ENCODE data around the gene MPPED2. TPM values are rescaled to one million over a fixed set of nuclear protein-coding genes. Genes with fewer than 3 reads are reported as not detected.

The MPPED2 gene
- total and polyA plus RNA-seq, 8 donors, result 0.12 to 10.3 (median 2.5) TPM

DNA sequence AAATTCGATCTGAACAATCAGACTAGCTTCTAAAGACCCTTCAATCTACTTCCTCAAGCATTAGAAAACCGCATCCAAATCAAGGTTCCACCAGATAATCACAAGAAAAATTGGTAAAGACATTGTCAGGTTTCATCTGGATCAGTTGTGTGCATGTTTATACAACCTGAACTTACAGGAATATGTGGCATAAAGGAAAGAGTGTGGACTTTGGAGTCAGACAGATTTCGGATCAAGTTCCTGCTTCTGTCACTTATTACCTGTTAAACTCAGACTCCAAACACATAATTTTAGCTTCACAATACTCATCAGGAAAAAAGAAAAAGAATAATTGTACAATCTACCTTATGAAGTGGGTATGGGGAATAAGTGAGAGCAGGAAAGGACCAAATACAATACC, 80.5 kb downstream of the MPPED2 start:
- DNase-seq, result no peak
- H3K9me3 ChIP-seq, result no peaks in the 10 kb centered on the region
- no peak overlapping the region for H3K4me3 ChIP-seq
- TF ChIP-seq, protein P1, sequence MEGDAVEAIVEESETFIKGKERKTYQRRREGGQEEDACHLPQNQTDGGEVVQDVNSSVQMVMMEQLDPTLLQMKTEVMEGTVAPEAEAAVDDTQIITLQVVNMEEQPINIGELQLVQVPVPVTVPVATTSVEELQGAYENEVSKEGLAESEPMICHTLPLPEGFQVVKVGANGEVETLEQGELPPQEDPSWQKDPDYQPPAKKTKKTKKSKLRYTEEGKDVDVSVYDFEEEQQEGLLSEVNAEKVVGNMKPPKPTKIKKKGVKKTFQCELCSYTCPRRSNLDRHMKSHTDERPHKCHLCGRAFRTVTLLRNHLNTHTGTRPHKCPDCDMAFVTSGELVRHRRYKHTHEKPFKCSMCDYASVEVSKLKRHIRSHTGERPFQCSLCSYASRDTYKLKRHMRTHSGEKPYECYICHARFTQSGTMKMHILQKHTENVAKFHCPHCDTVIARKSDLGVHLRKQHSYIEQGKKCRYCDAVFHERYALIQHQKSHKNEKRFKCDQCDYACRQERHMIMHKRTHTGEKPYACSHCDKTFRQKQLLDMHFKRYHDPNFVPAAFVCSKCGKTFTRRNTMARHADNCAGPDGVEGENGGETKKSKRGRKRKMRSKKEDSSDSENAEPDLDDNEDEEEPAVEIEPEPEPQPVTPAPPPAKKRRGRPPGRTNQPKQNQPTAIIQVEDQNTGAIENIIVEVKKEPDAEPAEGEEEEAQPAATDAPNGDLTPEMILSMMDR (IDR thresholded peaks at IDR 0.05), result no peak
- TF ChIP-seq EP300 (IDR thresholded peaks at IDR 0.05) (no peak), POLR2AphosphoS5 (IDR thresholded peaks at IDR 0.05) (no peak), POLR2A (IDR thresholded peaks at IDR 0.05) (no peak)
- H3K27me3 ChIP-seq, result no peaks in the 10 kb centered on the region
- no peaks in the 10 kb centered on the region for H3K36me3 ChIP-seq
- intact Hi-C loops (cut with DNase I; ENCODE audit: low total_unique reads), result no loop called here
- 61 to 85% (median 69%) methylated on average over 3 of the region's 3 CpGs for WGBS, 5 donors
- H3K4me1 ChIP-seq, result no peaks in the 10 kb centered on the region
- H3K27ac ChIP-seq, result no peak overlapping the region

DNA sequence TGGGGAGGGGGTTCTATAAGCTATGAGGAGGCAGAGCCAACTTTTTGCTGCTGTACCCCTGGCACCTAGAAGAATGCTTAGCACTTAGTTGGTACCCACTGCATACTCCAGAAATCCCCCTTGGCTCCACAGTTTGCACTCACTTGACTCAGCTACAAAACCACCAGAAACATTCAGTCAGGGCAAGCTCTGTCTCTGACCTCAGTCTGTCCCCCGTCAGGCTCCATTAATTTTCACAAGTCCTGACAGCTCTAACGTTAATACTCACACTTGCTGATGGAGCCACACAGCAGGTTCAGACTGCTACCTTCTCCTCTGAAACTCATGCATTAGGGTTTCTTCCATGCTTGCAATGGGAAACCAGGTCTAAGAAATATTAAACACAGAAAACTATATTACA, 81.7 kb downstream of the MPPED2 start:
- intact Hi-C loops (cut with DNase I; ENCODE audit: low total_unique reads), result no loop called here
- no peak for DNase-seq
- Histone ChIP-seq H3K4me1 (peaks cover 0 to 2% (median 0%) of the 10 kb centered on the region in 4 donors), H3K27ac (no peak overlapping the region), H3K27me3 (no peaks in the 10 kb centered on the region), H3K36me3 (no peaks in the 10 kb centered on the region), H3K4me3 (no peak overlapping the region), H3K9me3 (no peaks in the 10 kb centered on the region)
- 48 to 80% (median 68%) methylated on average over 2 of the region's 2 CpGs for WGBS, 5 donors
- TF ChIP-seq EP300 (IDR thresholded peaks at IDR 0.05) (no peak), POLR2AphosphoS5 (IDR thresholded peaks at IDR 0.05) (no peak), POLR2A (IDR thresholded peaks at IDR 0.05) (no peak)
- TF ChIP-seq, protein P1 (IDR thresholded peaks at IDR 0.05), result no peak

DNA sequence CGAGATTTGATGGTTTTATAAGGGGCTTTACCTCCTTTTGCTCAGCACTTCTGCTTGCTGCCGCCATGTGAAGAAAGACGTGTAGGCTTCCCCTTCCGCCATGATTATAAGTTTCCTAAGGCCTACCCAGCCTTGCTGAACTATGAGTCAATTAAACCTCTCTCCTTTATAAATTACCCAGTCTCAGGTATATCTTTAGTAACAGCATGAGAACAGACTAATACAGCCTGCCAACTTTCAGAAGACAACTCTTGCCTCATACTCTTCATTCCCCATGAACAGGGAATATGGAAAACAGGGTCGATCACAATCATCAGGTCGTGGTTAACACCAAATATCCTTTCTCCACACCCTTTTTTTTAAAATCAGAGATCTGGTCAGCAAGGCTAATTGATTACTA, 83.0 kb downstream of the MPPED2 start:
- Histone ChIP-seq H3K27me3 (no peaks in the 10 kb centered on the region), H3K27ac (no peak overlapping the region), H3K9me3 (no peaks in the 10 kb centered on the region), H3K36me3 (no peaks in the 10 kb centered on the region), H3K4me3 (no peak overlapping the region), H3K4me1 (peaks cover 0 to 2% (median 0%) of the 10 kb centered on the region in 4 donors)
- no peak for TF ChIP-seq EP300 (IDR thresholded peaks at IDR 0.05)
- intact Hi-C loops (cut with DNase I; ENCODE audit: low total_unique reads), result no loop called here
- DNase-seq, result no peak
- 73 to 86% (median 83%) methylated on average over 6 of the region's 6 CpGs for WGBS, 5 donors

DNA sequence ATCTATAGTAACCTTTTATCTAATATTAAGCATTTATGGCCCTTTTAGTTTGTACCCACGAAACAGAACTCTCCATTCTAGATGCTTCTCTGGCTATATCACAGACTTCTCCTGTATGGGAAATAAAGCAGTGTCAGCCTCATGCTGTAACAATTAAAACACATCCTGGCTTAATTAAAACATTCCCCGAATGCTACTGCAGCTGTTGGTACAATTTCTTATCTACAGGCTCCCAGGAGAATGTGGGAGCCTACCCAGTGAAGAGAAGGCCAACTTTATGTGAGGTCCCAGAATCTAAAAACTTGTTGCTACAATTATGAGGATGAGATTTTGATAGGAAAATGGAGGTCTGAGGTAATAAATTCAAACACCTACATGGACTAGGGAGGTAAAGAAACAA, 83.8 kb downstream of the MPPED2 start:
- 60 to 84% (median 70%) methylated on average over 2 of the region's 2 CpGs for WGBS, 5 donors
- Histone ChIP-seq H3K4me3 (no peak overlapping the region), H3K9me3 (no peaks in the 10 kb centered on the region), H3K27me3 (no peaks in the 10 kb centered on the region), H3K4me1 (peaks cover 0 to 2% (median 0%) of the 10 kb centered on the region in 4 donors), H3K27ac (no peak overlapping the region), H3K36me3 (no peaks in the 10 kb centered on the region)
- DNase-seq, result no peak
- TF ChIP-seq POLR2A (IDR thresholded peaks at IDR 0.05), result no peak
- no peak for TF ChIP-seq POLR2AphosphoS5 (IDR thresholded peaks at IDR 0.05)
- TF ChIP-seq, protein P1 (IDR thresholded peaks at IDR 0.05), result no peak
- TF ChIP-seq EP300 (IDR thresholded peaks at IDR 0.05), result no peak
- intact Hi-C loops (cut with DNase I; ENCODE audit: low total_unique reads), result no loop called here

DNA sequence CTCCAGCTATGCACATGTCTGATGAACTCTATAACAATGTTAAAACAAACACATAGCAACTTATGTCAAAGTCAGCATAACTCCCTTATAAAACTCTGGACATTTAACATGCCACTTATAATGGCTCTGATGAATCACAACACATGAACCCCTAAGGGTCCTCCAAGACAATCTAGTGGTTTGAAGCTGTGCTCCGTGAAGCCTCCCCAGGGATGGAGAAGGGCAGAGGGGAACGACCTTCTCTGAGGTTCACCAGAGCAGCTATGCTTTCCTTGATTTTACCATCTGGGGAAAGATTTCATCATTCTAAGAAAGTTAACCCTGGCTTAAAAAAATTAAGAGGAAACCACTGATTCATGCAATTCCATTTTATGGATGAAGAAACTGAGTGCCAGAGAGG, 84.4 kb downstream of the MPPED2 start:
- H3K4me1 ChIP-seq, result peaks cover 0 to 2% (median 0%) of the 10 kb centered on the region in 4 donors
- no peak for TF ChIP-seq POLR2AphosphoS5 (IDR thresholded peaks at IDR 0.05)
- TF ChIP-seq, protein P1 (IDR thresholded peaks at IDR 0.05), result no peak
- TF ChIP-seq POLR2A (IDR thresholded peaks at IDR 0.05), result no peak
- no peak for TF ChIP-seq EP300 (IDR thresholded peaks at IDR 0.05)
- intact Hi-C loops (cut with DNase I; ENCODE audit: low total_unique reads), result no loop called here

More for the DNA sequence above, 84.4 kb downstream of the MPPED2 start:
- H3K36me3 ChIP-seq, result no peaks in the 10 kb centered on the region
- WGBS, 5 donors, result 84 to 93% (median 92%) methylated on average over 2 of the region's 2 CpGs
- no peak overlapping the region for H3K4me3 ChIP-seq
- no peak overlapping the region for H3K27ac ChIP-seq
- no peaks in the 10 kb centered on the region for H3K27me3 ChIP-seq
- no peaks in the 10 kb centered on the region for H3K9me3 ChIP-seq
- no peak for DNase-seq

Measured in stomach (tissue), 9 donors.